HEK293 (cell line): ENCODE data around the gene RSPH3.
A peak's percentile ranks its signal among the peaks of the same experiment; 100 is the strongest.

Source experiments
- BCL11B ChIP-seq: fragments of 450-650 bp; formaldehyde crosslinking; IDR thresholded peaks from 2 replicates; pipeline ENCODE4 v1.5.1; 2016; ENCODE audit warnings: low read depth, missing biosample characterization, missing genetic modification characterization
- GLIS2 ChIP-seq: fragments of 450-650 bp; formaldehyde crosslinking; IDR thresholded peaks from 2 replicates; pipeline ENCODE4 v1.5.1; 2016; ENCODE audit warnings: missing biosample characterization, missing genetic modification characterization
- KLF16 ChIP-seq: fragments of 450-650 bp; formaldehyde crosslinking; IDR thresholded peaks from 2 replicates; pipeline ENCODE4 v1.5.1; 2017; ENCODE audit warnings: missing biosample characterization, missing genetic modification characterization
- SCRT2 ChIP-seq: fragments of 450-650 bp; formaldehyde crosslinking; IDR thresholded peaks from 2 replicates; pipeline ENCODE4 v1.5.1; 2016; ENCODE audit warnings: missing biosample characterization, missing genetic modification characterization
- ZBTB17 ChIP-seq: fragments of 450-650 bp; formaldehyde crosslinking; IDR thresholded peaks from 2 replicates; pipeline ENCODE4 v1.5.1; 2016; ENCODE audit warnings: missing biosample characterization, missing genetic modification characterization
- ZFHX2 ChIP-seq: fragments of 450-650 bp; formaldehyde crosslinking; conservative IDR thresholded peaks from 2 replicates; pipeline ENCODE4 v1.5.1; 2016; ENCODE audit warnings: missing biosample characterization, missing genetic modification characterization
- ZNF121 ChIP-seq: fragments of 450-650 bp; formaldehyde crosslinking; IDR thresholded peaks from 2 replicates; pipeline ENCODE4 v1.5.1; 2016; ENCODE audit warnings: missing biosample characterization, missing genetic modification characterization
- ZNF132 ChIP-seq: fragments of 450-650 bp; formaldehyde crosslinking; IDR thresholded peaks from 2 replicates; pipeline ENCODE4 v1.5.1; 2017; ENCODE audit warnings: missing biosample characterization, missing genetic modification characterization, borderline replicate concordance
- ZNF133 ChIP-seq: fragments of 450-650 bp; formaldehyde crosslinking; IDR thresholded peaks from 2 replicates; pipeline ENCODE4 v1.5.1; 2016; ENCODE audit warnings: missing biosample characterization, missing genetic modification characterization
- ZNF138 ChIP-seq: fragments of 450-650 bp; formaldehyde crosslinking; IDR thresholded peaks from 2 replicates; pipeline ENCODE4 v1.5.1; 2016; ENCODE audit warnings: missing biosample characterization, missing genetic modification characterization, borderline replicate concordance
- ZNF146 ChIP-seq: fragments of 450-650 bp; formaldehyde crosslinking; IDR thresholded peaks from 2 replicates; pipeline ENCODE4 v1.5.1; 2016; ENCODE audit warnings: missing biosample characterization, missing genetic modification characterization
- ZNF174 ChIP-seq: fragments of 450-650 bp; formaldehyde crosslinking; IDR thresholded peaks from 2 replicates; pipeline ENCODE4 v1.5.0; 2017; ENCODE audit warnings: missing biosample characterization, mild to moderate bottlenecking, missing genetic modification characterization
- ZNF184 ChIP-seq: fragments of 450-650 bp; IDR thresholded peaks from 2 replicates; pipeline ENCODE4 v1.5.1; 2018; ENCODE audit warnings: missing biosample characterization, mild to moderate bottlenecking, missing genetic modification characterization
- ZNF19 ChIP-seq: fragments of 450-650 bp; formaldehyde crosslinking; IDR thresholded peaks from 2 replicates; pipeline ENCODE4; 2016; ENCODE audit warnings: missing biosample characterization, missing genetic modification characterization, low read depth
- ZNF202 ChIP-seq: fragments of 450-650 bp; formaldehyde crosslinking; IDR thresholded peaks from 2 replicates; pipeline ENCODE4 v1.5.1; 2016; ENCODE audit warnings: missing biosample characterization, missing genetic modification characterization, borderline replicate concordance
- ZNF391 ChIP-seq: fragments of 450-650 bp; formaldehyde crosslinking; IDR thresholded peaks from 2 replicates; pipeline ENCODE4 v1.5.1; 2016; ENCODE audit warnings: low read depth, missing biosample characterization, missing genetic modification characterization, borderline replicate concordance
- ZNF394 ChIP-seq: fragments of 450-650 bp; formaldehyde crosslinking; IDR thresholded peaks from 2 replicates; pipeline ENCODE4 v1.5.1; 2016; ENCODE audit warnings: missing biosample characterization, missing genetic modification characterization, mild to moderate bottlenecking, moderate library complexity, borderline replicate concordance
- ZNF433 ChIP-seq: fragments of 450-650 bp; formaldehyde crosslinking; IDR thresholded peaks from 2 replicates; pipeline ENCODE4 v1.5.1; 2016; ENCODE audit warnings: missing biosample characterization, missing genetic modification characterization, low read depth
- ZNF514 ChIP-seq: fragments of 450-650 bp; formaldehyde crosslinking; IDR thresholded peaks from 2 replicates; pipeline ENCODE4 v1.5.1; 2016; ENCODE audit warnings: missing biosample characterization, missing genetic modification characterization
- ZNF521 ChIP-seq: fragments of 450-650 bp; formaldehyde crosslinking; IDR thresholded peaks from 2 replicates; pipeline ENCODE4 v1.5.1; 2017; ENCODE audit warnings: missing biosample characterization, mild to moderate bottlenecking, missing genetic modification characterization
- ZNF529 ChIP-seq: fragments of 450-650 bp; formaldehyde crosslinking; IDR thresholded peaks from 2 replicates; pipeline ENCODE4 v1.5.1; 2017; ENCODE audit warnings: missing genetic modification characterization, missing biosample characterization; ENCODE audit not compliant: insufficient replicate concordance
- ZNF561 ChIP-seq: fragments of 450-650 bp; IDR thresholded peaks from 2 replicates; pipeline ENCODE4 v1.5.1; 2018; ENCODE audit warnings: missing biosample characterization, missing genetic modification characterization, borderline replicate concordance
- ZNF785 ChIP-seq: fragments of 450-650 bp; formaldehyde crosslinking; IDR thresholded peaks from 2 replicates; pipeline ENCODE4 v1.5.1; 2016; ENCODE audit warnings: missing biosample characterization, missing genetic modification characterization
- ZNF791 ChIP-seq: fragments of 450-650 bp; formaldehyde crosslinking; IDR thresholded peaks from 2 replicates; pipeline ENCODE4 v1.5.1; 2016; ENCODE audit warnings: missing biosample characterization, missing genetic modification characterization
- ZNF792 ChIP-seq: fragments of 450-650 bp; formaldehyde crosslinking; IDR thresholded peaks from 2 replicates; pipeline ENCODE4 v1.5.1; 2016; ENCODE audit warnings: missing biosample characterization, missing genetic modification characterization
- ZNF830 ChIP-seq: fragments of 450-650 bp; IDR thresholded peaks from 2 replicates; pipeline ENCODE4 v1.5.0; 2018; ENCODE audit warnings: missing biosample characterization, missing genetic modification characterization, low read depth, mild to moderate bottlenecking, moderate library complexity
- TF ChIP-seq, protein P1 (sequence below): fragments of 450-650 bp; formaldehyde crosslinking; IDR thresholded peaks from 2 replicates; pipeline ENCODE4 v1.5.1; 2016; ENCODE audit warnings: missing biosample characterization, missing genetic modification characterization
- TF ChIP-seq, protein P2 (sequence below): fragments of 450-650 bp; IDR thresholded peaks from 2 replicates; pipeline ENCODE4 v1.5.1; 2018; ENCODE audit warnings: missing biosample characterization, mild to moderate bottlenecking, missing genetic modification characterization
- TF ChIP-seq, protein P3 (sequence below): fragments of 450-650 bp; formaldehyde crosslinking; IDR thresholded peaks from 2 replicates; pipeline ENCODE4 v1.5.1; 2017; ENCODE audit warnings: missing biosample characterization, missing genetic modification characterization
- TF ChIP-seq, protein P4 (sequence below): fragments of 450-650 bp; formaldehyde crosslinking; IDR thresholded peaks from 2 replicates; pipeline ENCODE4 v1.5.1; 2016; ENCODE audit warnings: missing biosample characterization, missing genetic modification characterization

RSPH3 gene

DNA sequence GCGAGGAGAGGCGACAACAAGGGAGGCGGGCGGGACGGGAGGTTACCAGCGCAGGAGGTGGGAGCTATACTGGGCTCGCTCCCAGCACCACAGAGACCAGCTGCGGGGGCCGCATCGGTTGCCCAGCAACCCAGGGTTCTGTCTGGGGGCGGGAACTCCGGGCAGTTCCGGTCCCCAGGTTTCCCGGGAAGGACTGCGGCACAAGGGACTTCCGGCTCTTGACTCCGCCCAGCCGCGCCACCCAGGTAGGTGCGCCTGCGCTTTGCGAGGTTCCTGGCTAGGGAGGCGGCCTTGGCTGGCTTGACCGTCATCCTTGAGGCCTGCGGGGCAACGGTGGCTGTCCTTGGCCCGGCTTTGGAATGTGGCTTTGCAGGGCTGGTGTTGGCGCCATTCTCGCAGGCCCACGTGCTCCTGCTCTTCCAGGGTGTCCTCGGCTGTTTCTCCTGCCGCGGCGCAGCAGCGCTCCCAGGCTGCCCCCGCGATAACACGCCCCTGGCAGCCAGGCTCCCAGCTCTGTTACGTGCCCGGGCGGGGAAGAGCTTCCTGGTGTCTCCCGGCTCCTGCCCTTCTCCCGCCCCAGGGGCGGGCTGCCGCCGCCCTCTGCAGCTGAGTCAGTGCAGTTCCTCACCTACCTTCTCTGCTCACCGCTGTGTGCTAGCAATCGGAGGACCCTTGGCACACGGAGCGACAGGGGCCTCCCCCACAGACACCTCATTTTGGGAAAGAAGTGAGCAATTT is at the start of gene RSPH3 (continued):
- TF ChIP-seq ZNF146 (tag by site-specific recombination): peak; percentile 46; the same call in 1 of the 2 replicates
- no peak for TF ChIP-seq ZNF514 (tag by site-specific recombination)
- TF ChIP-seq ZFHX2 (tag by site-specific recombination): peak; percentile 91
- TF ChIP-seq ZNF138 (tag by site-specific recombination): no peak
- TF ChIP-seq ZNF19 (tag by site-specific recombination): no peak
- 0 out of 2 replicates have a peak, but pooled peaks have one; percentile 44 for TF ChIP-seq ZNF184 (tag by site-specific recombination)
- peak; percentile 96 for TF ChIP-seq ZNF561 (tag by site-specific recombination)
- TF ChIP-seq ZNF174 (tag by site-specific recombination): no peak
- peak; percentile 54; the same call in 1 of the 2 replicates for TF ChIP-seq ZNF785 (tag by site-specific recombination)
- no peak for TF ChIP-seq ZNF133 (tag by site-specific recombination)
- TF ChIP-seq ZNF121 (tag by site-specific recombination): peak; percentile 49; the same call in 1 of the 2 replicates
- TF ChIP-seq, protein P1, sequence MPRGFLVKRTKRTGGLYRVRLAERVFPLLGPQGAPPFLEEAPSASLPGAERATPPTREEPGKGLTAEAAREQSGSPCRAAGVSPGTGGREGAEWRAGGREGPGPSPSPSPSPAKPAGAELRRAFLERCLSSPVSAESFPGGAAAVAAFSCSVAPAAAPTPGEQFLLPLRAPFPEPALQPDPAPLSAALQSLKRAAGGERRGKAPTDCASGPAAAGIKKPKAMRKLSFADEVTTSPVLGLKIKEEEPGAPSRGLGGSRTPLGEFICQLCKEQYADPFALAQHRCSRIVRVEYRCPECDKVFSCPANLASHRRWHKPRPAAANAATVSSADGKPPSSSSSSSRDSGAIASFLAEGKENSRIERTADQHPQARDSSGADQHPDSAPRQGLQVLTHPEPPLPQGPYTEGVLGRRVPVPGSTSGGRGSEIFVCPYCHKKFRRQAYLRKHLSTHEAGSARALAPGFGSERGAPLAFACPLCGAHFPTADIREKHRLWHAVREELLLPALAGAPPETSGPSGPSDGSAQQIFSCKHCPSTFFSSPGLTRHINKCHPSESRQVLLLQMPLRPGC (tag by site-specific recombination): peak; percentile 78
- TF ChIP-seq, protein P2, sequence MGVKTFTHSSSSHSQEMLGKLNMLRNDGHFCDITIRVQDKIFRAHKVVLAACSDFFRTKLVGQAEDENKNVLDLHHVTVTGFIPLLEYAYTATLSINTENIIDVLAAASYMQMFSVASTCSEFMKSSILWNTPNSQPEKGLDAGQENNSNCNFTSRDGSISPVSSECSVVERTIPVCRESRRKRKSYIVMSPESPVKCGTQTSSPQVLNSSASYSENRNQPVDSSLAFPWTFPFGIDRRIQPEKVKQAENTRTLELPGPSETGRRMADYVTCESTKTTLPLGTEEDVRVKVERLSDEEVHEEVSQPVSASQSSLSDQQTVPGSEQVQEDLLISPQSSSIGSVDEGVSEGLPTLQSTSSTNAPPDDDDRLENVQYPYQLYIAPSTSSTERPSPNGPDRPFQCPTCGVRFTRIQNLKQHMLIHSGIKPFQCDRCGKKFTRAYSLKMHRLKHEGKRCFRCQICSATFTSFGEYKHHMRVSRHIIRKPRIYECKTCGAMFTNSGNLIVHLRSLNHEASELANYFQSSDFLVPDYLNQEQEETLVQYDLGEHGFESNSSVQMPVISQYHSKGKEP (tag by site-specific recombination): 0 out of 2 replicates have a peak, but pooled peaks have one; percentile 27
- TF ChIP-seq ZNF830: no peak
- TF ChIP-seq ZNF132 (tag by site-specific recombination): no peak
- TF ChIP-seq KLF16 (tag by site-specific recombination): peak; percentile 92
- TF ChIP-seq ZNF521: no peak
- peak; percentile 47; the same call in 1 of the 2 replicates for TF ChIP-seq ZNF391 (tag by site-specific recombination)
- TF ChIP-seq ZNF202 (tag by site-specific recombination): no peak
- peak; percentile 86 for TF ChIP-seq ZBTB17 (tag by site-specific recombination)
- no peak for TF ChIP-seq ZNF792 (tag by site-specific recombination)
- TF ChIP-seq ZNF529 (tag by site-specific recombination): no peak
- TF ChIP-seq BCL11B: no peak
- TF ChIP-seq ZNF791 (tag by site-specific recombination): no peak
- peak; percentile 93 for TF ChIP-seq GLIS2
- TF ChIP-seq, protein P3, sequence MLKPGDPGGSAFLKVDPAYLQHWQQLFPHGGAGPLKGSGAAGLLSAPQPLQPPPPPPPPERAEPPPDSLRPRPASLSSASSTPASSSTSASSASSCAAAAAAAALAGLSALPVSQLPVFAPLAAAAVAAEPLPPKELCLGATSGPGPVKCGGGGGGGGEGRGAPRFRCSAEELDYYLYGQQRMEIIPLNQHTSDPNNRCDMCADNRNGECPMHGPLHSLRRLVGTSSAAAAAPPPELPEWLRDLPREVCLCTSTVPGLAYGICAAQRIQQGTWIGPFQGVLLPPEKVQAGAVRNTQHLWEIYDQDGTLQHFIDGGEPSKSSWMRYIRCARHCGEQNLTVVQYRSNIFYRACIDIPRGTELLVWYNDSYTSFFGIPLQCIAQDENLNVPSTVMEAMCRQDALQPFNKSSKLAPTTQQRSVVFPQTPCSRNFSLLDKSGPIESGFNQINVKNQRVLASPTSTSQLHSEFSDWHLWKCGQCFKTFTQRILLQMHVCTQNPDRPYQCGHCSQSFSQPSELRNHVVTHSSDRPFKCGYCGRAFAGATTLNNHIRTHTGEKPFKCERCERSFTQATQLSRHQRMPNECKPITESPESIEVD: no peak
- no peak for TF ChIP-seq ZNF433 (tag by site-specific recombination)
- TF ChIP-seq ZNF394 (tag by site-specific recombination): peak; percentile 66; the same call in 1 of the 2 replicates
- TF ChIP-seq, protein P4, sequence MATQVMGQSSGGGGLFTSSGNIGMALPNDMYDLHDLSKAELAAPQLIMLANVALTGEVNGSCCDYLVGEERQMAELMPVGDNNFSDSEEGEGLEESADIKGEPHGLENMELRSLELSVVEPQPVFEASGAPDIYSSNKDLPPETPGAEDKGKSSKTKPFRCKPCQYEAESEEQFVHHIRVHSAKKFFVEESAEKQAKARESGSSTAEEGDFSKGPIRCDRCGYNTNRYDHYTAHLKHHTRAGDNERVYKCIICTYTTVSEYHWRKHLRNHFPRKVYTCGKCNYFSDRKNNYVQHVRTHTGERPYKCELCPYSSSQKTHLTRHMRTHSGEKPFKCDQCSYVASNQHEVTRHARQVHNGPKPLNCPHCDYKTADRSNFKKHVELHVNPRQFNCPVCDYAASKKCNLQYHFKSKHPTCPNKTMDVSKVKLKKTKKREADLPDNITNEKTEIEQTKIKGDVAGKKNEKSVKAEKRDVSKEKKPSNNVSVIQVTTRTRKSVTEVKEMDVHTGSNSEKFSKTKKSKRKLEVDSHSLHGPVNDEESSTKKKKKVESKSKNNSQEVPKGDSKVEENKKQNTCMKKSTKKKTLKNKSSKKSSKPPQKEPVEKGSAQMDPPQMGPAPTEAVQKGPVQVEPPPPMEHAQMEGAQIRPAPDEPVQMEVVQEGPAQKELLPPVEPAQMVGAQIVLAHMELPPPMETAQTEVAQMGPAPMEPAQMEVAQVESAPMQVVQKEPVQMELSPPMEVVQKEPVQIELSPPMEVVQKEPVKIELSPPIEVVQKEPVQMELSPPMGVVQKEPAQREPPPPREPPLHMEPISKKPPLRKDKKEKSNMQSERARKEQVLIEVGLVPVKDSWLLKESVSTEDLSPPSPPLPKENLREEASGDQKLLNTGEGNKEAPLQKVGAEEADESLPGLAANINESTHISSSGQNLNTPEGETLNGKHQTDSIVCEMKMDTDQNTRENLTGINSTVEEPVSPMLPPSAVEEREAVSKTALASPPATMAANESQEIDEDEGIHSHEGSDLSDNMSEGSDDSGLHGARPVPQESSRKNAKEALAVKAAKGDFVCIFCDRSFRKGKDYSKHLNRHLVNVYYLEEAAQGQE: peak; percentile 72; the same call in 1 of the 2 replicates
- TF ChIP-seq SCRT2 (tag by site-specific recombination): peak; percentile 30; the same call in 1 of the 2 replicates
